Stimulated activated CD8-positive, alpha-beta memory T cell treated with anti-CD3 and anti-CD28 coated beads, Interleukin-12 subunit alpha, Interleukin-12 subunit beta, amount 100 ng/mL, for 4 hours (primary cell): ENCODE data around the gene FMNL2.

Experiments
- DNase-seq: peaks from one replicate; pipeline ENCODE4 v3.0.0-alpha.2; 2020; ENCODE audit warnings: low read depth

FMNL2 gene

GRCh38 chr2:152529420-152530115 lies 194.6 kb downstream of the FMNL2 start:
- no peak for DNase-seq

GRCh38 chr2:152532241-152532640 lies 197.3 kb downstream of the FMNL2 start:
- no peak for DNase-seq

GRCh38 chr2:152534460-152535135 lies 199.6 kb downstream of the FMNL2 start:
- no peak for DNase-seq

- DNase-seq: no peak
These were observed 202.2 kb downstream of the FMNL2 start for GRCh38 chr2:152537081-152537651.

- no peak for DNase-seq
These were observed 204.4 kb downstream of the FMNL2 start for GRCh38 chr2:152539424-152539823.

GRCh38 chr2:152541712-152542111 lies 206.7 kb downstream of the FMNL2 start:
- no peak for DNase-seq

GRCh38 chr2:152542337-152542994 lies 207.5 kb downstream of the FMNL2 start:
- no peak for DNase-seq

- no peak for DNase-seq
These were observed 208.1 kb downstream of the FMNL2 start for GRCh38 chr2:152542995-152543481.

- no peak for DNase-seq
These were observed 208.7 kb downstream of the FMNL2 start for GRCh38 chr2:152543717-152544116.

- no peak for DNase-seq
These were observed 209.7 kb downstream of the FMNL2 start for GRCh38 chr2:152544638-152545037.

GRCh38 chr2:152546230-152546837 lies 211.4 kb downstream of the FMNL2 start:
- DNase-seq: no peak

GRCh38 chr2:152548111-152548875 lies 213.3 kb downstream of the FMNL2 start:
- no peak for DNase-seq

GRCh38 chr2:152548996-152549395 lies 214.0 kb downstream of the FMNL2 start:
- no peak for DNase-seq

GRCh38 chr2:152549423-152549822 lies 214.4 kb downstream of the FMNL2 start:
- DNase-seq: no peak

- DNase-seq: no peak
These were observed 215.4 kb downstream of the FMNL2 start for GRCh38 chr2:152550386-152550785.

GRCh38 chr2:152552888-152553287 lies 217.9 kb downstream of the FMNL2 start:
- no peak for DNase-seq

GRCh38 chr2:152553518-152553917 lies 218.5 kb downstream of the FMNL2 start:
- no peak for DNase-seq

GRCh38 chr2:152555048-152555447 lies 220.1 kb downstream of the FMNL2 start:
- DNase-seq: no peak

GRCh38 chr2:152556506-152556905 lies 221.5 kb downstream of the FMNL2 start:
- no peak for DNase-seq

- no peak for DNase-seq
These were observed 222.4 kb downstream of the FMNL2 start for GRCh38 chr2:152557273-152557888.
